IPS-11a (cell line): ENCODE data around the gene B9D2.

Experiments
- H3K4me3 ChIP-seq: one replicate; pipeline ENCODE4 v1.5.1; 2013; ENCODE audit warnings: low read depth, low read length, control low read depth

Gene B9D2

DNA sequence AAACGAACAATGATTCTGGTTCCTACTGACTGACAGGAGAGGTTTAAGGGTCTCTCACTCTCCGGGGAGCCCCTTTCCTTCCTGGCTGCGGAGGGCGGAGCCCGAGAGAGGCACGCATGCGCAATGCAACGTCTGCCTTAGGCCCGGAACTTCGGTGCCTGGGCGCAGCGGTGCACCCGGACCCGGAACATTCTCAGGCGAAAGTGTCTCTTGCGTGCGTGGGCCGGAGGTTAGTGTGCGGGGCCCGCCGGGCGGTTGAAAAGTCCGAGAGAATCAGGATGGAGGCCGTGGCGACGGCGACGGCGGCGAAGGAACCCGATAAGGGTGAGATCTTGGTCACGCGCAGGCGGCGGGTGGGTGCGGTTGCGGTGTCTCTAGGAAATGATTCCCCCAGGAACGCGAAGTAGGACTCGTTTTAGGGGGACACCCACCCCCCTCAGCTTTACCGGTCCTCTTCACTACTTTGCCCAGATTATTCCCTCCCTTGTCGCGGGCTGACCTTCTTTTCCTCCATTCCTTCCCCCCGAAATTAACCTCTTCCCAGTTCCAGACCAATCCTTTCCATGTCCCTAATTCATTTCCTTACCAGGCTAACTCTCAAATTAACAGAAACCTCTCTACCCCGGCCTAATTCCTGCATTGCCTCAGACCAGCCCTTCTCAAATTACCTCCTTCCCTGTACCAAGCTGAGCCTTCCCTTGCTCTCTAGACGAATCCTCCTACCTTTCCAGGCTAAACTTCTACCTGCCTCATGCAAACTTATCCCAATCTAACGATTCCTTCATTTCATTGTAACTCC, 53.7 kb downstream of the B9D2 start, which contains the start of gene CCDC97:
Gene CCDC97 (plus strand): TSS at position 140 of the 799 bp plus-strand sequence. CDS start 139 bp downstream, at position 279.
- peak within 1 kb of the TSS; percentile 84 for H3K4me3 ChIP-seq

DNA sequence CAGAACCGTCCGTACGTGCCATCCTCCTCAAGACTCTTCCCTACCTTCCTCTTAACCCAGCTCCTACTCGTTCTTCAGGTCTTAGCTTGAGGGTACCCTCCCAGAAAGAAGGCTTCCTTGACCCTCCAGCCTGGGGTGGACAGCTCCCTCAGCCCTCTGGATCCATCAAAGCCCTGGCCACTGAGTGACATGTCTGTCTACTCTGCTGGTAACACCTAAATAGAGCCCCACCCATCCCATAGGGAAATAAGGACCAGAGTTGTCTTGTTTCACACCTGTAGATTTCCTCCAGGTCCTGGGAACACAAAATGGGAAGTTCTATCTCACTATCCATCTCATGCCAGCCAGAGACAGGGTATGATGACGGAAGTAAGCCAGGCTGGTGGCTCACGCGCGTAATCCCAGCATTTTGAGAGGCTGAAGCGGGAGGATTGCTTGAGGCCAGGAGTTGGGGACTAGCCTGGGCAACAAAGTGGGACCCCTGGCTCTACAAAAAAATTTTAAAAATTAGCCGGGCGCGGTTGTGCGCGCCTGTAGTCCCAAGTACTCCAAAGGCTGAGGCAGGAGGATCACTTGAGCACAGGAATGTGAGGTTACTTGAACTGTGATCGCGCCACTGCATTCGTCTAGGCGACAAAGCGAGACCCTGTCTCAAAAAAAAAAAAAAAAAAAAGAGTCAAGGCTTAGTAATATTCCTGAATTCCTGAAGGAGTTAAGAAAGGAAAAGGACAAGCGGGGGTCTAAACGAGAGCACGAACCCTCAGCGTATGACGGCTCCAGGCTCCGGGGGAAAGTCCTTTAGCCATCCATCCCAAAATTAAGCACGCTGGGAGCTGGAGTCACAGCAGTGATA, 54.5 kb downstream of the B9D2 start:
- H3K4me3 ChIP-seq, result peak overlapping the region; percentile 84

DNA sequence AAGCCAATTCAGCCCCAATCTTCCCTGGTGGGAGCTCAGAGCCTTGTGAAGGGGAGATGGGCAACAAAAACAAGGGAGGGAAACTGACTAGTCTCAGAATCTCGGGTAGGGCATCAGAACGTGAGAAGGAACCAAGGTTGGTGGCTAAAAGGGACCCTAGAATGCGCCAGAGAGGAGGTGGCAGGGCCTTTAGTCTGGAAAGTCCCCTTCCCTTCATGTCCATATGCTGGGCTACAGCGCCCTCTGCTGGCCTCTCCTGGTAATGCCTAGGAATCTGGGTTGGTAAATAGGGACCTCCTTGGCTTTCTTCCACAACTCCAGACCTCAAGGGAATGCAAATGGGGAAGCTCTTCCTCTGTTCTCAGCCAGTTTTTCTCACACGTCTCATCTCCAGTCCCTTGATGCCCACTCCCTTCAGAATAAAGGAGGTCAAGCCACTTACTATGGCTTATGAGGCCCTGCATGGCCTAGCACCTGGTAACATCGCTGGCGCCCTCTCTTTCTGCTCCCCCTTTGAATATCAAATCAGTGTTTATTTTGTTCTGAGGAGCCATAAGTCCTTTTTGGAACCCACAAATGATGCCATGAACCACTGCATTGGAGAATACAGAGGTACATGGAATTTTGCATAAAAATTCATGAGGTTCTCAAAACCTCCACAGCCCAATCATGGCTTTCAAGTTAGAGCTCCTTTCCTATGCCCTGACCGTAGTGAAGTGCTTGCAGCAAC, 55.3 kb downstream of the B9D2 start:
- no peak overlapping the region for H3K4me3 ChIP-seq

DNA sequence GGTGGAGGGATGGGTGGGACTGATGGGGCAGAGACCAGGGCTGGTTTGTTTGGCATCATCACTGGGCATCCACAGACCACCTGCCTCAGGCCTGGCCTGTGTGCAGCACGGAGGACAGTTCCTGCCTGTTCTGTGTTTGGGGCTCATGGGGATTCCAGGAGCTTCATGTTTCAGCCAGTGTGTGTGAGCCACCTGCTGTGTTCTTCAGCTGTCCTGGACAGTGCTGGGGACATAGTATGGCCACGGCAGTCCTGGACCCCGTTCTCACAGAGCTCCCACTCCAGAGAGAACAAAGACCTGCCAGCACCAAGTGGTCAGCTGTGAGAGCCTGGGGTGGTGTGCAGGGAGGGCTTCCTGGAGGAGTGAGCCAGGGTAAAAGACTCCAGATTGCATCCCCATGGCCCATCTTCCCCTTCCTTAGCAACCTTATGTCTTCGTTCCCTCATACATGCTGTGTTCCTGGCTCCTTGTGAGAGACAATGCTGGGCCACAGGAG, 55.9 kb downstream of the B9D2 start:
- H3K4me3 ChIP-seq, result no peak overlapping the region

DNA sequence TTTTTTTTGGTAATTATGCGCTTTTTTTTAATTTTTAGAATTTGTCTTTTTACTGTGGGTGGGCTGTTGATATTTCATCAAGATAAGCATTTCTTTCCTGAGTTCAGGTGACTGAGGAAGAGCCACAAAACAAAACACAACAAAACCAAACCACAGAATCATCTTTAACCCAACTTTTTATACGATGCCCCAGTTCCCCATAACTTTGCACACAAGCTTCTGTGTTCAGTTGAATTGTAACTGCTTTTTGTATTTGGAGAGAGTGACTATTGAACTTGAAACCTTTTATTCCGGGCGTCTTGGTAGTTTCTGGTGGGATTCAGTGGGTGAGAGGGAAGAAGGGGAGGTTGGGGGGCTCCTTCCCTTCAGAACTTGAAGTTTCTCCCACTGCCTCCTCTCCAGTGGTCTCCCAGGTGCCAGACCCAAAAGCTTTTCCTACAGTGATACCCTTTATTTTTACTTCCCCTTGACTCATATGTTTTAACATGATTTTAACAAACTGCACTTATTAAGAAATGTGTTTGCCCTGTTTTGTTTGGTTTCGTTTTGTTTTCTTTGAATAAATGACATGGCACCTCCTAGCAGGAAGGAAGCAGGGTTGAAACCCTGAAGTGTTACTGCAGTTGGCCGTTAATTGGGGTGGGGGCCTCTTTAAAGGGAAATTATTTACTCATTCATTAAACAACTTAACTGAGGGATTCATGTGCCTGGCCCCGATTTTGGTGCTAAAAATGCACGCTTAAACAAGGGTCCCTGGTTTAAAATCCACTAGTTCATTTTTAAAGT, 56.7 kb downstream of the B9D2 start:
- H3K4me3 ChIP-seq, result no peak overlapping the region

DNA sequence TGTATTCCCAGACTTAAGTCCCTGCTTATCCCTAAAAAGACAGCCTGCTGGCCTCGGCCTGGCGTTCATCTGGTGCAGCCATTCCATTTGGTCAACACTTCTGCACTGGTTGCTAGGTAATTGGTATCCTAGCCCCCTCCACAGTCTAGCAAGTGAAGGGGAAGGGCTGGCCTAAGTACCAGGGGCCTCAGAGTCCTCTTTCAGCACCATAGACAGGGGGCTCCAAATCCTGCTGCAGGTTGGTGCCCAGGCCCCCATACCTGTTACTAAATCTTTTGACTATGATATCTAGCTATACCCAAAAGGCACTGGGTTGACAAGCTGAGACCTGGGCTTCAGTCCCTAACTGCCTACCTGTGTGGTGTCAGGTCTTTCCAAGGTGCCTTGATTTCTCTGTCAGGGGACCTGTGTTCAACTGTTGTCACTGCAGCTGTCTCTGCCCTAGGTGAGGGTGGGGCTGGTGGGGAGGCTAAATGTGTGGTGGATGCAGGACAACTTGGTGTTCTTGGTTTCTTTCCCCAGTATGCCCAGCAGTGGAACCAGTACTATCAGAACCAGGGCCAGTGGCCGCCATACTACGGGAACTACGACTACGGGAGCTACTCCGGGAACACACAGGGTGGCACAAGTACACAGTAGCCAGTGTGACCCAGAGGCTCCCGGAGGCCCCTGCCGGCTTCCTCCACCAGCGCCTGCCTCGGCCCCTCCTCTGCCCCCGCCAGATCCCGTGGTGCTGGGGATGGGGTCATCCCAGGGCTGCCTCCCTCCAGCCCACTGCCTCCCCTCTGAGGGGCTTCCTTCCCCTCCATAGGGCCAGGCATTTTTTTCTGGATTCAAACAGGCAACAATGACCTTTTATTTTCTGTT, 57.8 kb downstream of the B9D2 start:
- H3K4me3 ChIP-seq, result no peak overlapping the region

DNA sequence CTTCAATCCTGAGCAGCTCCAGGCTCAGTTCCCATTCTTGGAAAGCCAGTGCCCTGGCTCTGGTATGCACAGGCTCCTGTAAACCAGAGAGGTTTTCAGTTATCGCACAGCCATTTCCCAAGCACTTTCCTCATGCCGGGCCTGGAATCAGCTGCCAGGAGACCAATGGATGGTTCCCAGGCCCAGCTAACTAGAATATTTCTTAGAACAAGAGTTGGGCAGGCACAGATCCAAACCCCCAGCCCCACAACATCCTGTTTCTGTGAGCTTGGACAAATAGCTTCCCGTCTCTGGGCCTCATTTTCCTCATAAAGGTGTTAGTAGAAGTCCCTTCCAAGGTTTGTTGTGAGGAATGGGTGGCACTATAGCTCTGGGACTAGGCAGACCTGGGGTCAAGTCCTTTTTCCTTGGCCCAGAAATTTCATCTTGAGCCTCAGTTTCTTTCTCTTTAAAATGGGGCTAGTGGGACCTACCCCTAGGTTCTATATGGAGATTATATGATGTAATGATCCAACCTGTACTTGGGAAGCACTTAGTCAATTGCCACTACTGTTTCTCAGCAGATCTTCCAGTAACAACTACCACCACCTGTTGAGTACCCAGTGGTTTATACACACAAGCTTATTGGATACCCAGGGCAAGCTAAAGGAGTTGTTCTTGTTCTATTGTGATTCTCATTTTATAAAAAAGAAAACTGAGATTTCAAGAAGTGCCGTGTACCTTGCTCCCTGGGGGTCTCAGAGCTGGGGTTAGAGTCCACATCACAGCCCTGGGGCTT, 59.1 kb downstream of the B9D2 start:
- H3K4me3 ChIP-seq, result no peak overlapping the region
